Fibroblast of villous mesenchyme (primary cell): ENCODE results near the gene WASHC3. TPM values are rescaled to one million over a fixed set of nuclear protein-coding genes. Genes with fewer than 3 reads are reported as not detected.
"Not testable (repeated sequence)": the region's sequence is repeated elsewhere in the genome, so short reads cannot be mapped to it uniquely, and the experiment has no call there.

Experiments used
- DNase-seq: peaks from one replicate; pipeline ENCODE4 v3.0.0-alpha.2; 2010; ENCODE audit warnings: low read depth
- H3K4me3 ChIP-seq: 2 replicates; pipeline ENCODE4 v1.5.1; 2011; ENCODE audit warnings: low read depth, mild to moderate bottlenecking, low read length
- CTCF ChIP-seq: IDR thresholded peaks from 2 replicates; pipeline ENCODE4 v1.5.1; 2012; ENCODE audit warnings: low read depth, mild to moderate bottlenecking, low read length; ENCODE audit not compliant: insufficient read depth
- total RNA-seq: library from RNA; depleted of rRNA; stranded (reverse); fragments of >200 nt; gene quantifications from 2 replicates; pipeline ENCODE4 v1.2.3, GENCODE V29; 2012

The WASHC3 gene
- total RNA-seq, 1 donor, result 75.1 TPM

GRCh38 chr12:102093319-102093718, 31.5 kb upstream of the WASHC3 start:
- no peak overlapping the region for H3K4me3 ChIP-seq
- TF ChIP-seq CTCF, result no peak
- peak; percentile 51 for DNase-seq

- not testable (repeated sequence) for H3K4me3 ChIP-seq, DNase-seq
Observed at GRCh38 chr12:102089228-102089835, 27.5 kb upstream of the WASHC3 start.

GRCh38 chr12:102080842-102081241, 19.1 kb upstream of the WASHC3 start:
- TF ChIP-seq CTCF, result no peak
- H3K4me3 ChIP-seq, result no peak overlapping the region
- no peak for DNase-seq

GRCh38 chr12:102072092-102072491, 10.3 kb upstream of the WASHC3 start:
- not testable (repeated sequence) for DNase-seq, H3K4me3 ChIP-seq

GRCh38 chr12:102069707-102070106, 7.9 kb upstream of the WASHC3 start:
- peak; percentile 54 for DNase-seq
- no peak overlapping the region for H3K4me3 ChIP-seq
- TF ChIP-seq CTCF, result no peak

GRCh38 chr12:102067574-102068258, 5.9 kb upstream of the WASHC3 start:
- DNase-seq, result peak; percentile 70
- TF ChIP-seq CTCF, result no peak
- no peak overlapping the region for H3K4me3 ChIP-seq

- no peak for TF ChIP-seq CTCF
- DNase-seq, result no peak
Observed at GRCh38 chr12:102064476-102064875, 2.7 kb upstream of the WASHC3 start.

GRCh38 chr12:102063069-102063468, 1.3 kb upstream of the WASHC3 start:
- H3K4me3 ChIP-seq, result no peak overlapping the region
- no peak for DNase-seq
- no peak for TF ChIP-seq CTCF

More at GRCh38 chr12:102064476-102064875, 2.7 kb upstream of the WASHC3 start:
- no peak overlapping the region for H3K4me3 ChIP-seq
